GM10266 (cell line): ENCODE results near the gene EPHB1.

ENCODE experiments used
- DNase-seq: peaks from one replicate; pipeline ENCODE4 v3.0.0; 2012; ENCODE audit errors: extremely low spot score
- CTCF ChIP-seq: IDR thresholded peaks from 2 replicates; pipeline ENCODE4 v1.5.1; 2012; ENCODE audit warnings: mild to moderate bottlenecking, low read depth; ENCODE audit not compliant: control insufficient read depth, insufficient read depth; ENCODE audit errors: missing control alignments

Gene EPHB1

GRCh38 chr3:134874737-134875413 is 79.8 kb downstream of the EPHB1 start:
- DNase-seq: no peak
- TF ChIP-seq CTCF: no peak

GRCh38 chr3:134876836-134877235 is 81.8 kb downstream of the EPHB1 start:
- no peak for DNase-seq
- no peak for TF ChIP-seq CTCF

GRCh38 chr3:134877788-134878187 is 82.7 kb downstream of the EPHB1 start:
- TF ChIP-seq CTCF: no peak
- no peak for DNase-seq

GRCh38 chr3:134879990-134880389 is 84.9 kb downstream of the EPHB1 start:
- no peak for DNase-seq
- TF ChIP-seq CTCF: no peak

- DNase-seq: no peak
- no peak for TF ChIP-seq CTCF
Observed at GRCh38 chr3:134880431-134880830, 85.4 kb downstream of the EPHB1 start.

GRCh38 chr3:134881305-134881704 is 86.2 kb downstream of the EPHB1 start:
- no peak for DNase-seq
- TF ChIP-seq CTCF: no peak

GRCh38 chr3:134883697-134884385 is 88.8 kb downstream of the EPHB1 start:
- DNase-seq: no peak

More at GRCh38 chr3:134883697-134884385, 88.8 kb downstream of the EPHB1 start:
- no peak for TF ChIP-seq CTCF
